GM18519 (cell line): ENCODE data around the gene HYLS1.
"Not testable (repeated sequence)": the region's sequence is repeated elsewhere in the genome, so short reads cannot be mapped to it uniquely, and the experiment has no call there.

Experiments
- ATAC-seq: cut with Tn5 transposase; IDR thresholded peaks from one replicate; pipeline ENCODE4 v1.9.1; 2021; ENCODE audit warnings: mild to moderate bottlenecking, moderate library complexity; ENCODE audit not compliant: unreplicated experiment, low FRiP score

The HYLS1 gene, protein sequence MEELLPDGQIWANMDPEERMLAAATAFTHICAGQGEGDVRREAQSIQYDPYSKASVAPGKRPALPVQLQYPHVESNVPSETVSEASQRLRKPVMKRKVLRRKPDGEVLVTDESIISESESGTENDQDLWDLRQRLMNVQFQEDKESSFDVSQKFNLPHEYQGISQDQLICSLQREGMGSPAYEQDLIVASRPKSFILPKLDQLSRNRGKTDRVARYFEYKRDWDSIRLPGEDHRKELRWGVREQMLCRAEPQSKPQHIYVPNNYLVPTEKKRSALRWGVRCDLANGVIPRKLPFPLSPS

DNA sequence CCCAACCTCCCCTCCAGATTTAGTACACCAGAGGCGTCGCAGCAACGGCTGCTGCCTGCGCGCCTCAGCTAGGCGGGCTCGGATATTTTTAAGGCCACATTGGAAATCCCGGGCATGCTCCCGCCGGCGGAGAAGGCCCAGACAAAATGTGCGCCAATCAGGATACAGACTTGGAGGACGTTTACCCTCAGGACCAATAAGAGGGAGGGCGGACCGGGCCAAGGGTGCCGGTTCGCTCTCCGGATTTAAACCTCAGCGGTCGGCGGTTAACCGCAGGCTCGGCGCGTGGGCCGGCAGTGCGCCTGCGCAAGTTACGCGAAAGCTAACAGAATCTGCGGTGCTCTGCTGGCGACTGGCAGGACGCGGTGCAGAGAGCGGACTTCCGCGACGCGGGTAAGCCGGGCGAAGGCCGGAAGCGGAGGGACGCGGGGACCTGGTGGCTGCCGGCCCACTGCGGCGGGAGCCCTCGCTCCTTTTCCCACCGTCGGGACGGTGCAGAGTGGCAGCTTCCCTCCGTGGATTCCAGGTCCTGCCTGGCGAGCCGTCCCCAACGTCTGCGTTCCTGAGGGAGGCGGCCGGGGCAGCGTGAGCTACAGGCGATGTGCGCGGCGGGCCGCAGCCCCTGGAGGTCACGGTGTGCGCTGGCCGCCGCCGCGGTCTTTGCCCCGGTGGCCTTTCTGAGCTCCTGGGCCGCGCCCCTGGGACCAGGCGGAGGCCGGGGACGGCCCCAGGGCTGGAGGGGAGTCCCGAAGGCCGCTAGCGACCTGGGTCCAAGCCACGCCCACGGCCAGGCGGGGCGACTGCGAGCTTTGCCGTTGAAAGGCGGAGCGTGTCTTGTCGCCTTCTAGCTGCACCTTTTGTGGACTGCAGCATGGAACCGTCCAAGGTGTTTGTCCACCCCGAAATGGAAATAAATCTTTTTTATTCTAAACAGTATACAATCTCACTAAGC lies at the start of gene HYLS1:
HYLS1 (plus strand) TSS at position 296 of the 952 bp plus-strand sequence. CDS start 11,701 bp downstream, outside the sequence.
- peak; percentile 77 for ATAC-seq

DNA sequence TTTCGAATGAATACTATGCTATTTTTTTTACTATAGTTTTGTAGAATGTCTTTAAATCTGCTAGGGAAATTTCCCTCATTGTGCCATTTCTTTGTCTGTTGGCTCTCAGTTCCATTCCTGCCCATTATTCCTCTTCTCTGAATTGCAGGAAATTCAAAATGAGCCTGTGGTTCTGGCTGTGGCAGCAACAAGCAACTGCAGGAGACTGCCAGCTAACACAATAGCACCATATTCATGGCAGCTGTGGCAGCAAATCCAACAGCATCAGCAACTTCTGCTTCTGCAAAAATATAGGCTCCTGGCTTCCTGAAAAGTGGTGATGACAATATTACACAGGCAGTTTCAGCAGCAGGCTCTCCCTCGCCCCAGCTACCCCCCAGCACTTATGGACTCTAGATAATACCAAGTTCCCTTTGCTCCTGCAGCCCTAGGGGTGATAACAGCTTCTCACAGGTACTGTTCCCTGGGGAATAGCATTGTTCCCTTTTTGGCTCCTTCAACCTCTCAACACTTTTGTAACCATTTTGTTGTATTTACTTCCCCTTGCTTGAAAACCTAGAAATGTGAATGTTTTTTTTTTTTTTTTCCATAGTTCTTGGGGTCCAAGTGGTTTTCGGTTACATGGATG lies 45.0 kb upstream of the HYLS1 start:
- ATAC-seq = no peak

DNA sequence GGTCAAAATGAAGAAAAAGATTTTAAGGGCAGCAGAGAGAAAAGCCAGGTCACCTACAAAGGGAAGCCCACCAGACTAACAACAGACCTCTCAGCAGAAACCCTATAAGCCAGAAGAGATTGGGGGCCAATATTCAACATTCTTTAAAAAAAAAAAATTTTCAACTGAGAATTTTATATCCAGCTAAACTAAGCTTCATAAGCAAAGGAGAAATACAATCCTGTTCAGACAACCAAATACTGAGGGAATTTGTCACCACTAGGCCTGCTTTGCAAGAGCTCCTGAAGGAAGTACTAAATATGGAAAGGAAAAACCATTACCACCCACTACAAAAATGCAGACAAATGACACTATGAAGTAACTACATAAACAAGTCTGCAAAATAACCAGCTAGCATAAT lies 41.3 kb upstream of the HYLS1 start:
- no peak for ATAC-seq

DNA sequence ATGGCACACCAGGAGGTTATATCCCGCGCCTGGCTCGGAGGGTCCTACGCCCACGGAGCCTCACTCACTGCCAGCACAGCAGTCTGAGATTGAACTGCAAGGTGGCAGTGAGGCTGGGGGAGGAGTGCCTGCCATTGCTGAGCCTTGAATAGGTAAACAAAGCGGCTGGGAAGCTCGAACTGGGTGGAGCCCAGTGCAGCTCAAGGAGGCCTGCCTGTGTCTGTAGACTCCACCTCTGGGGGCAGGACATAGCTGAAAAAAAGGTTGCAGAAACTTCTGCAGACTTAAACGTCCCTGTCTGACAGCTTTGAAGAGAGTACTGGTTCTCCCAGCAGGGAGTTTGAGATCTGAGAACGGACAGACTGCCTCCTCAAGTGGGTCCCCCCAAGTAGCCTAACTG lies 29.8 kb upstream of the HYLS1 start:
- ATAC-seq = not testable (repeated sequence)

DNA sequence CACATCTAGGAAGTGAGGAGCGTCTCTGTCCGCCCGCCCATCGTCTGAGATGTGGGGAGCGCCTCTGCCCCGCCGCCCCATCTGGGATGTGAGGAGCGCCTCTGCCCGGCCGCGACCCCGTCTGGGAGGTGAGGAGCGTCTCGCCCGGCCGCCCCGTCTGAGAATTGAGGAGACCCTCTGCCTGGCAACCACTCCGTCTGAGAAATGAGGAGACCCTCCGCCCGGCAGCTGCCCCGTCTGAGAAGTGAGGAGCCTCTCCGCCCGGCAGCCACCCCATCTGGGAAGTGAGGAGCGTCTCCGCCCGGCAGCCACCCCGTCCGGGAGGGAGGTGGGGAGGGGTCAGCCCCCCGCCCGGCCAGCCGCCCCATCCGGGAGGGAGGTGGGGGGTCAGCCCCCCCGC lies 24.7 kb upstream of the HYLS1 start:
- ATAC-seq = not testable (repeated sequence)

DNA sequence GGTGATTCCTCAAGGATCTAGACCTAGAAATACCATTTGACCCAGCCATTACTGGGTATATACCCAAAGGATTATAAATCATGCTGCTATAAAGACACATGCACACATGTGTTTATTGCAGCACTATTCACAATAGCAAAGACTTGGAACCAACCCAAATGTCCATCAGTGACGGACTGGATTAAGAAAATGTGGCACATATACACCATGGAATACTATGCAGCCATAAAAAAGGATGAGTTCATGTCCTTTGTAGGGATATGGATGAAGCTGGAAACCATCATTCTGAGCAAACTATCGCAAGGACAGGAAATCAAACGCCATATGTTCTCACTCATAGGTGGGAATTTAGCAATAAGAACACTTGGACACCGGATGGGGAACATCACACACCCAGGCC lies 22.1 kb upstream of the HYLS1 start:
- not testable (repeated sequence) for ATAC-seq

DNA sequence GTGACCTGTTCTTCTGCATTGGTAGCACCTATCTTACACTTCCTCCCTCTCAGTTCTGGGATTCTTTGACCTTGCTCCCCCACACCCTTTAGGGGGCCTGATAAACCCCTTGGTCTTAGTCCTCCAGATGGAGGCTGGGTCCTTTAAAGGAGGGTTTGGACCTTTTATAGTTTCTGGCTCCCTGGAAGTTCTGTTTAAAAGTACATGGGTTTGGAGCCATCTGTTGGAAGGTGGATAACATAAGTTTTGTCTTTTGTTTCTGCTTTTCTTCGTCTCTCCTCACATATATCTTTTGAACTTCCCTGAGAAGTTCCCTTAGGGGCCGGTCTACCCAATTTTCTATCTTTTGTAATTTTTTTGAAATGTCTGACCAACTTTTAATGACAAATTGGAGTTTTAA lies 17.9 kb upstream of the HYLS1 start:
- ATAC-seq = no peak

DNA sequence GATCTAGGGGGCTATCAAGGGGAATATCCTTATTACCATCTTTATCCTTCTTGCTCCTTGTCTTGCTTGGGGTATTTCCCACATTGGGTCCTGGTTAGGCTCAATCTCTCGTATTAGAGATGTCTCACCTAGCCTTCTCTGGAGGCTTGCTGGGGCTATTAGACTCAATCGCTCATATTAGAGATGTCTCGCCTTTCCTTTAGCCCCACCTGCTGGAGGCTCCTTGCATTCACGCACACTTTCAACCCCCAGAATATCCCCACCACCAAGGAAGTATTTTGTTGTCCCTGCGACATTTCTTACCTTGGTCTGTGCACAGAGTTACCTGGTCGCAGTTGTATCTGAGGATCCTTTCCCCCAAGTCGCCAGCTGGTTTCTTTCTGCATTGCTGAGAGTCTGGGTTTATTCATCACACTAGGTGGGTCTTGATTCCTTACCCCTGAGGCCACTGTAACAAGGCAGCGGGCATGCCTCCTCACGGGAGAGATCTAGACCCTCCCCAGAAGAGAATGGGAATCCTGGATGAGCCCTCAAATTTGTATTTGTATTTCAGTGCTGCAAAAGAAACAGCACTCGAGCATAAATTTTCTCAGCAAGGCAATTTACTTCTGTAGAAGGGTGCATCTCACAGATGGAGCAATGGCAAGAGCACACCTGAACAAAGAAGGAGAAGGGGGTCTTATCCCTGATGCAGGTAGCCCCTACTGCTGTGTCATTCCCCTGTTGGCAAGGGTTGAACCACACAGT lies 15.9 kb upstream of the HYLS1 start:
- no peak for ATAC-seq

DNA sequence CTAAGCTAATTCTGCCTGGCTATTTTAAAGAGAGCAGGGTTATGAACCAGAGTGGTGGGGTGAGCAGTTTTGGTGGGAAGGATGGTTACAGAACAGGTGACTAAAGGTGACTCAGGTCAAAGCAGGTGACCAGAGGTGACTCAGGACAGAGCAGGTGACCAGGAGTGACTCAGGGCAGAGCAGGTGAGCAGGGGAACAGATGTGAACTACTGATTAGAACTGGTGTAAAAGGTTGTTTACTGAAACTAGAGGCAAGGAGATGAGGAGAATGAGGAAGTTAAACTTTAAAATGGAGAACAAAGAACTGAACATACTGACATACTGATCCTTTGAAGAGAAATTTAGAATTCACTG lies 15.4 kb upstream of the HYLS1 start:
- no peak for ATAC-seq

DNA sequence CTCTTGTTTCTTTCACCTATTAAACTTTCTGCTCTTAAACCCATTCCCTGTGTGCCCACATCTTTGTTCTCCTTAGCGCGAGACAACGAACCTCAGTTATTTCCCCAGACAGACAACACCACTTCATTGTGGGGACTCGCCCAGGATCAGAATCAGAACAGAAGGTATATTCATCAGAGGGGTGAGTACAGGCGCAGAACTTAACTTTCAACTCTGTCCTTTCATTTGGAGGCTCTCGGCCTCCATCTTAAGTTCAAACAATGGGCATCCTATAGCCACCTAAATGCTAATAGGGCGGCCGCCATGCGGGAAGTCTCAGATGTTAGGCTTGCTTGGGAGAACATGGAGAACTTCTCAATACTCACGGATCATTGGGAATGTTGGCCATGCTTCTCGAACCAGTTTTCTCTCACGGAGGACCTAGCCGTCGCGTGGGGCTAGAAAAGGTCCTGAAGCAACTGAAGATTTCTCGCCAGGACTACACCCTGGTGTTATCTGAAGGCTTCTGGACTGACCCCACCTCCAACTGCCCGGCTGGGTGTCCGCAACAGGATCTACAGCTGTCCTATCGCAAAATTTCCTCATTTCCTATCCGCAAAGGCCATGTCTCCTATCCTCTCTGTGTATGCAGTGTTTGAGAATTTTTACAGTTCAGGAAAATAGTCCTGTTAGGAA lies 13.4 kb upstream of the HYLS1 start:
- ATAC-seq = no peak

DNA sequence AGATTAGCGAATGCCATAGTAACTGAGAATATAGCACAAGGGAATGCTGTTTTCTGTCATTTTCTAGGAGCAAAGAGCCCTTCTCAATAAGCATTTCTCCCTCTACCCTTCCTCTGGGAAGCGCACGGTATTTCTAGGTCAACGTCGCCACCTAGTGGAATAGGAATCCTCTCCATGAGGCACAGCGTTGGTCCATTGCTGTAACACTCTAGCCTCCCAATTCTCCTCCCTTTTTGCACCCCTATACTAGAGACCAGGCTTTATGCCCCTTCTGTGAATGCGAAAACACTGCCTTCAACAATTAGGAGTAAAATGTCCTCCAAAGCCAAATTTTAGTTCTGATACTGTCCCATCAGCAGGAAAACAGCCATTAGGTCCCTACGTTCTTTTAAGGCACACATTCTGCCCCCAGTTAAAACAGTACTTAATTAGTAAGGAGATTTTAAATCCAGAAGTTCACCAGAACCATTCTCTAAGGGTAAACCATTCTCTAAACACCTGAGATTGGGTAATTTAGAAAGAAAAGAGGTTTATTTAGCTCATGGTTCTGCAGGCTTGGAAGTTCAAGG lies 12.8 kb upstream of the HYLS1 start:
- ATAC-seq = no peak

DNA sequence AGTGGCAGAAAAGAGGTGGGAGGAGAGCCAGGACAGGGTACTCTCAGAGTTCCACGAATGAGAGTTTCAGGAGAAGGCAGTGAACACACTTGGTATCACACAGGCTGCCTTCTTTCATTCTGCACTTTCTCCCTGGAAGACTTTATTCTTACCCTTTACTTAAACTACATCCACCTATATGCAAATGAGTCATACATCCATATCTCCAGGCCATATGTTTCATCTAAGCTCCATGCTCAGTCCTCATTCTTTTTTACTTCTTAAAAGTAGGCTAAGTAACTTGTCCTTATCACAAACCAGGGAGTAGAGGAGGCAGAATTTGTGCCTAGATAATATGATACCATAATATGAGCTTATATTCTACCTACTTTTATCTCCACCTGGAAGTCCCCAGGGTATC lies 6.2 kb upstream of the HYLS1 start:
- ATAC-seq = no peak

DNA sequence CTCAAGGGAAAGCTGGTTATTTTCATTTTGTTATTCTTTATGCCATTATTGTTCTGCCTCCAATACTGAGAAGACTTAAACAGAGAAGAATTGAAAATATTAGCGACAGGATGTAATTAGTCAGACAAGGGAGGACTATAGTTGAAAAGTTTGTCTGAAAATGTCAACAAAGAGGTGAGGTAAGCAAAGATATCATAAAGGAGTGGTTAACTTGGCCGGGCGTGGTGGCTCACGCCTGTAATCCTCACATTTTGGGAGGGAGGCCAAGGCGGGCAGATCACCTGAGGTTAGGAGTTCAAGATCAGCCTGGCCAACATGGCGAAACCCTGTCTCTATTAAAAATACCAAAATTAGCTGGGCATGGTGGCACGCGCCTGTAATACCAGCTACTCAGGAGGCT lies 4.1 kb upstream of the HYLS1 start:
- ATAC-seq = no peak

DNA sequence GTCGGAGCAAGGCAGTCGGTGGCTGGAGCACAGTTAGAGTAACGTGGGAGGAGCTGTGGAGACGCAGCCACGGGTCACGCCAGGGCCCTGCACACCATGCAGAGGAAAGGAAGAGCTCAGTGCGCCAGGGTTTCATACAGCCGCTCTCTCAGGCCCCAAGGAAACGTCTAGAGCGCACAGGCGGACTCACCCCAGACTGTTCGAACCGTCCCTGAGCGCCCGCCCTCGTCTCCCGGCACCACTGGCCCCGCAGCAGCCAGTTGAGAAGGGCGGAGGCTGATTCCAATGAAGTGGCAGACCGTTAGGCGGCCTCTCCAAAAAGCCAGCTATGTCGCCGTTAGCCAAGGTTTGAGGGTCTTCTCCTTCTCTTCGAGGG lies 483 bp upstream of the HYLS1 start:
- ATAC-seq = no peak

DNA sequence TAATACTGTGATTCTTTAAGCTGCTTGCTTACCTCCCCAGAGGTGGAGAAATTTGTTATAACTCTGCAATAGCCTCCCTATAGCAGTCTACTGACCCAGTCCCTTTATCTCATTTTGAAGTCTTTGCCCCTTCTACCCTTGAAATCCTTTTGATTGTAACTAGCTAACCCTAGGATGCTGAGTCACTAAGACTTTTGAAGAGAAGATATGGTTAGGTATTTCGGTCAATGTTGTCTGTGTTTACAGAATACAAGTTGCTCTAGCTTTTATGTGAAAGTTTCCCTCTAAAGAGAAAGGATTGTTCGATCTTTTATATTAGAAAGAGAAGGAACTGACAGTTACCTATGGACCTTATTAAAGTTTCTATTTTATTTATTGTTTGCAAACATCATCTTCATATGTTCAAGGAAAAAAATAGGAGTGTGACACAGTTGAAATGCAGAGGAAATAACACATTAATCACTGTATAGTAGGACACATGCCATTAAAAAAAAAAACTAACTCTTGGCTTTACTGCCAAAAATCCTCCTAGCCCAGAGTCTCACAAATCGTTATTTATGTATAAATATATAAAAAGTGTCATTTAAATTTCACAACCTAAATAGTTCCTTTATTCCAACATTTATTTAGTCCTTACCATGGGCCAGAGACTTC lies 3.1 kb downstream of the HYLS1 start:
- ATAC-seq = no peak

DNA sequence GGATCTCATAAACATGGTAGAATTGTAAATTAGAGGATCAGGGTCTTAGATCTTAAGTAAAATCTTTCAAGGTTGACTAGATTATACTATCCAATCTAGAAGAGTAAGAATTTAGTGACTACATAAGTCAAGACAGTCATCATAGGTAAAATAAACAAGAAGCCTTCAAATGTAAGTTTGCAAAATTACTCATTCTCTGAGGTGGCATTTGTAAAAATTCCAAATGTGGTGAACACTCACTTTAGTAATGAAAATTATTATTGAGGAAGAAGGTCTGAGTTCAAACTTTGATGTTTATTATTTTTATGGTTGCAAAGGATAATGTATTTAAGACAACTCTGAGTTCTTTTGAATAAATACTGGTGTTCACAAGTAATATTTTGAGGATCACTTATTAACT lies 4.6 kb downstream of the HYLS1 start:
- ATAC-seq = no peak

DNA sequence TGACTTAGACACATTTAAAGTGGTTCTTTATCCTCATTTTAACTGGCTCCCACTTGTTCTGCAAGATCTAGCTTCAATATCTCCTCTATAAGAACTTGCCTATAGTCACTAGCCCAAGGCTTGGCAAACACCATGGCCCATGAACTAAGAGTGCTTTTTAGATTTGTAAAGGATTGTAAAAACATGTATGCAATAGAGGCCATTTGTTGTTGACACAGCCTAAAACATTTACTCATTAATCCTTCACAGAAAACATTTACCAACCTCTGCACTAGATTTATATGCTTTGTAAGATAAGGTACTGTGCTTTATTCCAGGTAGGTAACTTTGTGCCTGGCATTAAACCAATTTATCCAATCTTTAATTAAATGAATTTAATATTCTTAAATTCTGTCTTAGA lies 5.5 kb downstream of the HYLS1 start:
- no peak for ATAC-seq

DNA sequence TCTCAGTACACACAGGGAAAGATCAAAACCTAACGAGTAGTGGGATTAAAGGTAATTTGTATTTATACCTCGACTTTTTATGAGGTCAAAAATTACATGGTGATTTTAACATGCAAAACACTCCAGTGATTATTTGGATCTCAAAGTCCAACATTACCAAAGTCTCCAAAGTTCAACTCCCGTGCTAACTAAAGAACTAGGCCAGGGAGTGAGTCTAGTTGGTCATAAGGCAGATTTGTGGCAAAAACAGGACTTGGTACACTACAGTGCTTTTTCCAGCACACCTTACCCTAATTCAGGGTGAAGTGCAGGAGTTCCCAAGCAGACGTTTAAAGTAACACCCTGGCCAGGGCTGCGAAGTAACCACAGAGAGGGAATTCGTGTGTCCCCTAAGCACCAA lies 14.4 kb downstream of the HYLS1 start:
- ATAC-seq = no peak

DNA sequence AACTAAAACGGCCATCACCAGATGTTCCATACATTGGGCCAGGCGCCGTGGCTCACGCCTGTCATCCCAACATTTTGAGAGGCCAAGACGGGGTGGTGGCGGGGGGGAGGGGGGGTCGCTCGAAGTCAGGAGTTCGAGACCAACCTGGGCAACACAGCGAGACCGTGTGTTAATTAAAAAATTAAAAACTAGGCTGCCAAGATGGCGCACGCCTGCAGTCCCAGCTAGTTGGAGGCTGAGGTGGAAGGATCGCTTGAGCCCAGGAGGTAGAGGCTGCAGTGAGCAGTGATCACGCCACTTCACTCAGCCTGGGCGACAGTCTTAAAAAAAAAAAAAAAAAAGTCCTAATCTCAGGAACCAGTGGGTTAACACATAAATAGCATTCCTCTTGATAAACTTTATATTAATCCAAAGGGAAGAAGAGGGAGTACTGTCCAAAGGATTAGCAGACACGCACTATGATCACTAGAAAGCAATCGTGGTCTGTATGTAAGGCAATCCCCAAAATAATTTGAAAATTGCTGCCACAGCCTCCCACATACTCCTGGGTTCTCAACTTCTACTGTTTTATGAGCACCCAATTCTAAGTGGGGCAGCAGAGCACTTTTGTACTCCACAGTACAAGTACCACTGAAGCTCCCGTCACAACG lies 14.9 kb downstream of the HYLS1 start:
- ATAC-seq = no peak
